Caco-2 (cell line): ENCODE data around the gene HOXC9. TPM values are rescaled to one million over a fixed set of nuclear protein-coding genes. Genes with fewer than 3 reads are reported as not detected.

ENCODE experiments used
- BruUV-seq: library from RNA; stranded (reverse); fragments of 400-500 nt; replicated peaks from 2 replicates; lab custom pipeline; 2021; lab: Mats Ljungman, UMichigan
- CTCF ChIA-PET: fragments of 300-600 bp; sonication (Branson Sonifier 250); formaldehyde crosslinking; loops from one replicate; lab custom pipeline; 2022; ENCODE audit warnings: antibody characterized with exemption; lab: Charles Lee
- POLR2A ChIA-PET: fragments of 300-600 bp; sonication (Branson Sonifier 250); formaldehyde crosslinking; loops from one replicate; lab custom pipeline; 2022; ENCODE audit warnings: antibody characterized with exemption; lab: Charles Lee
- DNase-seq, 2 experiments: peaks; one replicate each; pipeline versions ENCODE4 v3.0.0 to v3.0.0-alpha.2; 2020 to 2022
- H3K27me3 ChIP-seq: replicated peaks from 2 replicates; pipeline ENCODE4 v1.6.0; 2011; ENCODE audit warnings: low read length; ENCODE audit not compliant: control insufficient read depth, insufficient read depth
- H3K36me3 ChIP-seq: 2 replicates; pipeline ENCODE4 v1.5.1; 2011; ENCODE audit warnings: low read length; ENCODE audit not compliant: control insufficient read depth, insufficient read depth
- H3K4me1 ChIP-seq: fragments of 250-450 bp; sonication (Bioruptor Pico); 2 replicates; pipeline ENCODE4 v1.5.1; 2020; ENCODE audit warnings: mild to moderate bottlenecking
- H3K4me3 ChIP-seq: 2 replicates; pipeline ENCODE4 v1.5.1; 2011; ENCODE audit warnings: low read depth, mild to moderate bottlenecking, control low read depth, low read length
- H3K9me3 ChIP-seq: fragments of 250-450 bp; sonication (Bioruptor Pico); 2 replicates; pipeline ENCODE4 v1.5.1; 2020; ENCODE audit warnings: mild to moderate bottlenecking, moderate library complexity
- H3K27ac Mint-ChIP-seq: one replicate; pipeline ENCODE4 v1.8.0; 2022; ENCODE audit warnings: mixed read lengths; ENCODE audit not compliant: unreplicated experiment
- H3K27me3 Mint-ChIP-seq: one replicate; pipeline ENCODE4 v1.8.0; 2022; ENCODE audit warnings: mixed read lengths; ENCODE audit not compliant: insufficient read depth, unreplicated experiment
- H3K36me3 Mint-ChIP-seq: one replicate; pipeline ENCODE4 v1.8.0; 2022; ENCODE audit warnings: mild to moderate bottlenecking, mixed read lengths; ENCODE audit not compliant: insufficient read depth, unreplicated experiment
- H3K4me1 Mint-ChIP-seq: one replicate; pipeline ENCODE4 v1.8.0; 2022; ENCODE audit warnings: low read depth, mixed read lengths; ENCODE audit not compliant: unreplicated experiment
- H3K4me3 Mint-ChIP-seq: one replicate; pipeline ENCODE4 v1.8.0; 2022; ENCODE audit warnings: mild to moderate bottlenecking, moderate library complexity, mixed read lengths; ENCODE audit not compliant: unreplicated experiment
- H3K9me3 Mint-ChIP-seq: one replicate; pipeline ENCODE4 v1.8.0; 2022; ENCODE audit warnings: mixed read lengths; ENCODE audit not compliant: unreplicated experiment
- intact Hi-C: fragments of 100-400 bp; cut with micrococcal nuclease; formaldehyde crosslinking; loops from one replicate; pipeline ENCODE4 v1.10.0; 2022; ENCODE audit not compliant: unreplicated experiment
- total RNA-seq: library from RNA; stranded (reverse); gene quantifications from 2 replicates; pipeline ENCODE4 v1.2.3, GENCODE V29; 2022
- TF ChIP-seq, protein P1 (sequence below), 2 experiments: fragments of 200-600 bp in 1 of 2; IDR thresholded peaks; 1 replicate in 1 of 2; 2 replicates in 1 of 2; pipeline versions ENCODE4 v1.5.1 to v1.8.0; 2011 to 2022; ENCODE audit warnings: antibody characterized with exemption in 1 of 2, control low read depth in 1 of 2, inconsistent platforms in 1 of 2, low read depth in 1 of 2, low read length in 1 of 2, mild to moderate bottlenecking in 1 of 2, moderate library complexity in 1 of 2; ENCODE audit not compliant: insufficient read depth in 1 of 2, severe bottlenecking in 1 of 2, unreplicated experiment in 1 of 2

HOXC9 gene
- total RNA-seq, 1 experiment from 2014 or later, result 2.9 TPM

DNA sequence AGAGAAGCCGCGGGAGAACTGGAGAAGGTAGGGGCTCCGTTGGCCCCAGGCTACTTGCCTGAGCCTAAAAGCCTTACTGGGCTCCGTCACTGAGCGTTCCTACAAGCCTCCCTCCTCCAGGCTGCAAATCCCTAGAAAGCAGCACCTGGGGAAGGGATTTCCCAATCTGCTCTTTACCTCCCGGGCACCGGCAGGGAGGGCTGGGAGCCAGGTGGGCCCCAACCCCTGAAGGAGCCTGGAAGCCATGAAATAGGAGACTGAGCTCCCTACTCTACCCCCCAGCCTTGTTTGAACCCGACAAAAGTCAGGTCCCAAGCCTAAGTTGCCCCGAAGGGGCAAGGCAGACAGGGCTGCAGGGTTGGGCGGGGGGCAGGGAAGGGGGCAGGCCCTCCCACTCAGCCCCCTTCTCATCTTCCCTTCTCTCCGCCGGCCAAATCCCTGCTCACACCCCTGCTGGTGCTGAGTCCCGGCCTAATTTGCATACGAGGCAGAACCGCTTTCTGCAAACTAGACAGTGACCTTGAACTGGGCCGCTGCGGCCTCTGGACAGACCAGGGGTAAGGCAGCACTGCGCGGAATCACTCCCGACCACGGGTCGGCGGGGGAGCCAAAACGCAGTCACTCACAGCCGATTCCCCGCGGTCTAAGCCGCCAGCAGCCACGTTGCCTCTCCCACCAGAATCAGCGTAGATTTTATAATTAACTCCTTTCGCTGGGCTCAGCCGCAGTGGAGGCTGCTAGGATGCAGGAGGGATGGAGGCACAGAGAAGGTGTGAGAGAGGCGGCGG, 49.0 kb upstream of the HOXC9 start:
- no peaks in the 10 kb centered on the region for H3K9me3 Mint-ChIP-seq
- Histone ChIP-seq H3K36me3 (no peaks in the 10 kb centered on the region), H3K4me1 (peaks cover 31% of the 10 kb centered on the region), H3K27me3 (no peaks in the 10 kb centered on the region), H3K4me3 (no peak overlapping the region), H3K9me3 (no peaks in the 10 kb centered on the region)
- CTCF ChIA-PET, result interaction anchor here (0.6 to 2.3 kb wide), 3 partner anchors 11 to 82 kb away, joined by 3 to 18 read pairs (median 3); partner anchors contain the start of genes HOXC13 and HOXC5
- H3K4me1 Mint-ChIP-seq, result peaks cover 21% of the 10 kb centered on the region
- no TSS peak for BruUV-seq
- no peak for DNase-seq
- no peak overlapping the region for H3K4me3 Mint-ChIP-seq
- no peak overlapping the region for H3K27ac Mint-ChIP-seq
- intact Hi-C loops, result loop anchor here (5.0 kb wide), 1 partner anchor 144 kb away; no protein-coding TSS in a partner anchor
- POLR2A ChIA-PET, result interaction anchor here (0.6 to 1.1 kb wide), 2 partner anchors 11 to 15 kb away, joined by 3 to 5 read pairs; no protein-coding TSS in a partner anchor
- H3K27me3 Mint-ChIP-seq, result no peaks in the 10 kb centered on the region
- peaks cover 9% of the 10 kb centered on the region for H3K36me3 Mint-ChIP-seq
- TF ChIP-seq, protein P1, sequence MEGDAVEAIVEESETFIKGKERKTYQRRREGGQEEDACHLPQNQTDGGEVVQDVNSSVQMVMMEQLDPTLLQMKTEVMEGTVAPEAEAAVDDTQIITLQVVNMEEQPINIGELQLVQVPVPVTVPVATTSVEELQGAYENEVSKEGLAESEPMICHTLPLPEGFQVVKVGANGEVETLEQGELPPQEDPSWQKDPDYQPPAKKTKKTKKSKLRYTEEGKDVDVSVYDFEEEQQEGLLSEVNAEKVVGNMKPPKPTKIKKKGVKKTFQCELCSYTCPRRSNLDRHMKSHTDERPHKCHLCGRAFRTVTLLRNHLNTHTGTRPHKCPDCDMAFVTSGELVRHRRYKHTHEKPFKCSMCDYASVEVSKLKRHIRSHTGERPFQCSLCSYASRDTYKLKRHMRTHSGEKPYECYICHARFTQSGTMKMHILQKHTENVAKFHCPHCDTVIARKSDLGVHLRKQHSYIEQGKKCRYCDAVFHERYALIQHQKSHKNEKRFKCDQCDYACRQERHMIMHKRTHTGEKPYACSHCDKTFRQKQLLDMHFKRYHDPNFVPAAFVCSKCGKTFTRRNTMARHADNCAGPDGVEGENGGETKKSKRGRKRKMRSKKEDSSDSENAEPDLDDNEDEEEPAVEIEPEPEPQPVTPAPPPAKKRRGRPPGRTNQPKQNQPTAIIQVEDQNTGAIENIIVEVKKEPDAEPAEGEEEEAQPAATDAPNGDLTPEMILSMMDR (IDR thresholded peaks at IDR 0.05; ENCODE audit: insufficient read depth in 1 of 2, low read depth in 1 of 2, low read length in 1 of 2, severe bottlenecking in 1 of 2, unreplicated experiment in 1 of 2), result no peak

DNA sequence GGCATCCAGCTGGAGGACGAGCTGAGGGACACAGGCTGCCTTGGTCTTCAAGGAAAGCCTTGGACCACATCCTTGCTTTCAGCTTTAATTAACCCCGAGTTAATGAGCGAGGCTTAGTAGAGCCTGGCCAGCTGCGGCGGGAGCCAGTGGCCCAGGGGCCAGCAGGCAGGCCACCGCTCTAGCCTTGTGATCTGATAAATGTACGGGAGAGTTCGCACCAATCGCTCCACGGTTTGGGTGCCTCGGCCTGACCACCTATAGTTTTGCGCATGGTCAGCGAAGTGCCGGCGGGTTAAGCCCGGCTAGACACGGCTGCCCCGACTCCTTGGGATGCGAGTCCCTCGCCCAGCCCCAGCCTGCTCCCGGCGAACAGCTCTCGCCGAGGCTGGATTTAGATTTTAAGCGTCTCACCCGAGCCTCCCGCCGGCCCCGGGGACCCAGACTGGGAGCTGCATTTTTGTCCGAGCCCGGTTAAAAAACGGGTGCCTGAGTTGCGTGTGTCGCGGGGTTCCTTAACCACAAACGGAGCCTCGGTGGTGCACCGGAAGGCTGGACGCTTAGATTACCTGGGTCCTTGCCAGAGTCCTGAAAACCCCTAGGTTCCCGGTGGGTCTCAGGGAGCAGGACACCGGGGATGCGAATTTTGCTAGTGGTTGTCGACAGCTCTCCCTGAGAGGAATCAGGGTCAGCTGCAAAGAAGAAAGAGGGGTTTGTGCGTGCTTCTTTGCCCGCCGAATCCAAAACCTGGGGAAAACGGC, 48.2 kb upstream of the HOXC9 start:
- no TSS peak for BruUV-seq
- intact Hi-C loops, result loop anchor here (5.0 kb wide), 1 partner anchor 144 kb away; no protein-coding TSS in a partner anchor
- DNase-seq, result no peak
- H3K4me1 Mint-ChIP-seq, result peaks cover 21% of the 10 kb centered on the region
- POLR2A ChIA-PET, result interaction anchor here (0.6 to 1.1 kb wide), 2 partner anchors 12 to 16 kb away, joined by 3 to 5 read pairs; no protein-coding TSS in a partner anchor
- CTCF ChIA-PET, result interaction anchor here (0.7 to 2.3 kb wide), 4 partner anchors 12 to 81 kb away, joined by 3 to 18 read pairs (median 4); partner anchors contain the start of genes HOXC10, HOXC13 and HOXC5
- H3K36me3 ChIP-seq, result no peaks in the 10 kb centered on the region
- no peak overlapping the region for H3K4me3 Mint-ChIP-seq
- no peak overlapping the region for H3K27ac Mint-ChIP-seq
- H3K4me1 ChIP-seq, result peaks cover 31% of the 10 kb centered on the region
- no peaks in the 10 kb centered on the region for H3K9me3 Mint-ChIP-seq
- H3K36me3 Mint-ChIP-seq, result peaks cover 9% of the 10 kb centered on the region
- no peaks in the 10 kb centered on the region for H3K27me3 Mint-ChIP-seq
- H3K9me3 ChIP-seq, result no peaks in the 10 kb centered on the region
- H3K4me3 ChIP-seq, result no peak overlapping the region
- TF ChIP-seq, protein P1 (IDR thresholded peaks at IDR 0.05; ENCODE audit: insufficient read depth in 1 of 2, low read depth in 1 of 2, low read length in 1 of 2, severe bottlenecking in 1 of 2, unreplicated experiment in 1 of 2), result no peak
- no peaks in the 10 kb centered on the region for H3K27me3 ChIP-seq

DNA sequence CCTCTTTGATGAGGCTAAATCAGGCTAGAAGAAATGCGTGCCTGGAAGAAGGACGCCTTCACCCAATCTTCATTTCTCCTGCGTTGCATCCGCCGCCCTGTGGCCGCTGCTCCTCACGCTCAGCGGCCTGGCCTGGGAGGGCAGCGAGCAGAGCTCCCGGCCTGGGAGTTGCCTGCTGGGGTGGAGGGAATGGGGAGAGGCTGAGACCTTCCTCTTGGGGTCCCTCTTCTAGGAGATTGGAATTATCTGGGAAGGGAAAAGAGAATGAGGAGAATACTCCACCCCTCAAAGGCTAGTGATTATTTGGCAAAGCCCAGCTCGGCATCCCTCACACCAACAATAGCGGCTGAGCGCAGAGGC, 47.6 kb upstream of the HOXC9 start:
- Mint-ChIP-seq H3K27ac (no peak overlapping the region), H3K9me3 (no peaks in the 10 kb centered on the region), H3K4me1 (peaks cover 21% of the 10 kb centered on the region), H3K27me3 (no peaks in the 10 kb centered on the region), H3K4me3 (no peak overlapping the region), H3K36me3 (peaks cover 9% of the 10 kb centered on the region)
- ChIA-PET POLR2A (interaction anchor here (0.7 to 2.3 kb wide), 2 partner anchors 14 to 27 kb away, joined by 5 to 10 read pairs; partner anchors contain the start of gene HOXC13), CTCF (interaction anchor here (0.7 to 2.3 kb wide), 4 partner anchors 13 to 36 kb away, joined by 4 to 18 read pairs (median 6); partner anchors contain the start of genes HOXC10 and HOXC13)
- H3K36me3 ChIP-seq, result no peaks in the 10 kb centered on the region
- intact Hi-C loops, result loop anchor here (5.0 kb wide), 1 partner anchor 145 kb away; no protein-coding TSS in a partner anchor
- no TSS peak for BruUV-seq
- TF ChIP-seq, protein P1 (IDR thresholded peaks at IDR 0.05; ENCODE audit: insufficient read depth in 1 of 2, low read depth in 1 of 2, low read length in 1 of 2, severe bottlenecking in 1 of 2, unreplicated experiment in 1 of 2), result no peak
- H3K27me3 ChIP-seq, result no peaks in the 10 kb centered on the region
- no peak overlapping the region for H3K4me3 ChIP-seq
- H3K9me3 ChIP-seq, result no peaks in the 10 kb centered on the region
- H3K4me1 ChIP-seq, result peaks cover 31% of the 10 kb centered on the region
- no peak for DNase-seq
